HEK293 (cell line): ENCODE data around the gene OPCML.

Source experiments
- CTCF ChIA-PET: fragments of 350-600 bp; formaldehyde crosslinking; extraction: SDS; loops from one replicate; lab custom pipeline; 2021; ENCODE audit warnings: antibody characterized with exemption; lab: Yijun Ruan, JAX
- POLR2A ChIA-PET: fragments of 300-600 bp; formaldehyde crosslinking; extraction: SDS; loops from one replicate; lab custom pipeline; 2020; ENCODE audit warnings: antibody characterized with exemption, inconsistent platforms; lab: Yijun Ruan, JAX
- H3K27ac ChIP-seq: fragments of 200-500 bp; sonication (Bioruptor generic); 2 replicates; pipeline ENCODE4 v1.5.1; 2014; ENCODE audit warnings: low read depth, low read length, control low read depth, inconsistent platforms; ENCODE audit errors: extremely low read depth
- H3K36me3 ChIP-seq, 2 experiments: fragments of 200-500 bp in 1 of 2; sonication (Bioruptor generic) in 1 of 2; 1 replicate in 1 of 2; 2 replicates in 1 of 2; pipeline ENCODE4 v1.5.1; 2014 to 2017; ENCODE audit warnings: inconsistent platforms in 2 of 2, low read length in 2 of 2; ENCODE audit not compliant: control insufficient read depth in 2 of 2, insufficient read depth in 1 of 2
- H3K4me1 ChIP-seq: fragments of 200-500 bp; sonication (Bioruptor generic); 2 replicates; pipeline ENCODE4 v1.5.1; 2014; ENCODE audit warnings: mild to moderate bottlenecking, low read length, inconsistent platforms; ENCODE audit not compliant: control insufficient read depth, insufficient read depth
- H3K4me3 ChIP-seq: 2 replicates; pipeline ENCODE4 v1.5.1; 2011; ENCODE audit warnings: low read depth, mild to moderate bottlenecking, control low read depth, low read length, moderate library complexity
- H3K9me3 ChIP-seq: fragments of 200-500 bp; sonication (Bioruptor generic); 2 replicates; pipeline ENCODE4 v1.5.1; 2014; ENCODE audit warnings: low read depth, low read length, inconsistent platforms; ENCODE audit not compliant: control insufficient read depth, insufficient read depth
- EGR2 ChIP-seq: fragments of 450-650 bp; formaldehyde crosslinking; IDR thresholded peaks from 2 replicates; pipeline ENCODE4 v1.5.1; 2016; ENCODE audit warnings: low read depth, missing biosample characterization, missing genetic modification characterization
- GLIS1 ChIP-seq: fragments of 450-650 bp; formaldehyde crosslinking; IDR thresholded peaks from 2 replicates; pipeline ENCODE4 v1.5.1; 2016; ENCODE audit warnings: missing biosample characterization, missing genetic modification characterization
- MEIS1 ChIP-seq: sonication (generic); formaldehyde crosslinking; IDR thresholded peaks from 2 replicates; pipeline ENCODE4 v1.8.1; 2022; ENCODE audit warnings: missing genetic modification reagents, mild to moderate bottlenecking, borderline replicate concordance
- PRDM1 ChIP-seq: fragments of 450-650 bp; formaldehyde crosslinking; IDR thresholded peaks from 2 replicates; pipeline ENCODE4; 2016; ENCODE audit warnings: missing biosample characterization, missing genetic modification characterization
- PRDM4 ChIP-seq: fragments of 450-650 bp; formaldehyde crosslinking; IDR thresholded peaks from 2 replicates; pipeline ENCODE4 v1.5.1; 2017; ENCODE audit warnings: missing biosample characterization, missing genetic modification characterization
- ZBTB44 ChIP-seq: fragments of 450-650 bp; IDR thresholded peaks from 2 replicates; pipeline ENCODE4 v1.5.1; 2018; ENCODE audit warnings: missing biosample characterization, mild to moderate bottlenecking, missing genetic modification characterization
- ZFHX2 ChIP-seq: fragments of 450-650 bp; formaldehyde crosslinking; conservative IDR thresholded peaks from 2 replicates; pipeline ENCODE4 v1.5.1; 2016; ENCODE audit warnings: missing biosample characterization, missing genetic modification characterization
- ZNF157 ChIP-seq: fragments of 450-650 bp; formaldehyde crosslinking; IDR thresholded peaks from 2 replicates; pipeline ENCODE4 v1.5.1; 2016; ENCODE audit warnings: missing biosample characterization, missing genetic modification characterization
- ZNF223 ChIP-seq: fragments of 450-650 bp; formaldehyde crosslinking; IDR thresholded peaks from 2 replicates; pipeline ENCODE4 v1.5.1; 2016; ENCODE audit warnings: missing biosample characterization, missing genetic modification characterization
- ZNF23 ChIP-seq: fragments of 450-650 bp; formaldehyde crosslinking; IDR thresholded peaks from 2 replicates; pipeline ENCODE4 v1.5.1; 2016; ENCODE audit warnings: missing biosample characterization, missing genetic modification characterization, borderline replicate concordance
- ZNF24 ChIP-seq: fragments of 450-650 bp; formaldehyde crosslinking; IDR thresholded peaks from 2 replicates; pipeline ENCODE4 v1.5.1; 2016; ENCODE audit warnings: missing biosample characterization, missing genetic modification characterization
- ZNF248 ChIP-seq: fragments of 450-650 bp; formaldehyde crosslinking; IDR thresholded peaks from 2 replicates; pipeline ENCODE4 v1.5.1; 2017; ENCODE audit warnings: missing biosample characterization, missing genetic modification characterization
- ZNF394 ChIP-seq: fragments of 450-650 bp; formaldehyde crosslinking; IDR thresholded peaks from 2 replicates; pipeline ENCODE4 v1.5.1; 2016; ENCODE audit warnings: missing biosample characterization, missing genetic modification characterization, mild to moderate bottlenecking, moderate library complexity, borderline replicate concordance
- ZNF473 ChIP-seq: fragments of 450-650 bp; formaldehyde crosslinking; IDR thresholded peaks from 2 replicates; pipeline ENCODE4 v1.5.1; 2017; ENCODE audit warnings: missing biosample characterization, missing genetic modification characterization
- ZNF521 ChIP-seq: fragments of 450-650 bp; formaldehyde crosslinking; IDR thresholded peaks from 2 replicates; pipeline ENCODE4 v1.5.1; 2017; ENCODE audit warnings: missing biosample characterization, mild to moderate bottlenecking, missing genetic modification characterization
- ZNF558 ChIP-seq: fragments of 450-650 bp; formaldehyde crosslinking; IDR thresholded peaks from 2 replicates; pipeline ENCODE4 v1.5.1; 2016; ENCODE audit warnings: missing biosample characterization, missing genetic modification characterization
- ZNF623 ChIP-seq: fragments of 450-650 bp; formaldehyde crosslinking; IDR thresholded peaks from 2 replicates; pipeline ENCODE4 v1.5.1; 2016; ENCODE audit warnings: missing biosample characterization, missing genetic modification characterization
- ZNF677 ChIP-seq: fragments of 450-650 bp; IDR thresholded peaks from 2 replicates; pipeline ENCODE4 v1.5.0; 2018; ENCODE audit warnings: missing biosample characterization, mild to moderate bottlenecking, missing genetic modification characterization, moderate library complexity
- ZNF707 ChIP-seq: fragments of 450-650 bp; formaldehyde crosslinking; IDR thresholded peaks from 2 replicates; pipeline ENCODE4 v1.5.1; 2016; ENCODE audit warnings: missing biosample characterization, missing genetic modification characterization
- ZNF747 ChIP-seq: fragments of 450-650 bp; formaldehyde crosslinking; IDR thresholded peaks from 2 replicates; pipeline ENCODE4 v1.5.1; 2016; ENCODE audit warnings: missing biosample characterization, missing genetic modification characterization
- ZNF768 ChIP-seq: fragments of 450-650 bp; formaldehyde crosslinking; IDR thresholded peaks from 2 replicates; pipeline ENCODE4 v1.5.1; 2018; ENCODE audit warnings: missing biosample characterization, mild to moderate bottlenecking, missing genetic modification characterization
- ZNF791 ChIP-seq: fragments of 450-650 bp; formaldehyde crosslinking; IDR thresholded peaks from 2 replicates; pipeline ENCODE4 v1.5.1; 2016; ENCODE audit warnings: missing biosample characterization, missing genetic modification characterization
- ZNF830 ChIP-seq: fragments of 450-650 bp; IDR thresholded peaks from 2 replicates; pipeline ENCODE4 v1.5.0; 2018; ENCODE audit warnings: missing biosample characterization, missing genetic modification characterization, low read depth, mild to moderate bottlenecking, moderate library complexity

The OPCML gene

GRCh38 chr11:132933703-132934102 lies 598.6 kb downstream of the OPCML start:
- ChIA-PET CTCF (no interaction called here), POLR2A (no interaction called here)

GRCh38 chr11:132925825-132926469 lies 606.4 kb downstream of the OPCML start:
- ChIA-PET POLR2A (no interaction called here), CTCF (interaction anchor here (1.9 kb wide), 1 partner anchor 16 kb away, joined by 9 read pairs; no protein-coding TSS in a partner anchor)
- Histone ChIP-seq H3K27ac (no peak overlapping the region), H3K4me1 (no peaks in the 10 kb centered on the region), H3K4me3 (no peak overlapping the region), H3K9me3 (no peaks in the 10 kb centered on the region), H3K36me3 (no peaks in the 10 kb centered on the region)
- no peak for TF ChIP-seq ZNF223 (tag by site-specific recombination)
- TF ChIP-seq ZBTB44 (tag by site-specific recombination), result no peak
- TF ChIP-seq ZNF791 (tag by site-specific recombination), result no peak
- TF ChIP-seq ZNF747 (tag by site-specific recombination), result no peak
- no peak for TF ChIP-seq ZNF24 (tag by site-specific recombination)
- no peak for TF ChIP-seq ZNF830 (tag by site-specific recombination)
- TF ChIP-seq ZNF248 (tag by site-specific recombination), result no peak

More at GRCh38 chr11:132933703-132934102, 598.6 kb downstream of the OPCML start:
- H3K36me3 ChIP-seq, result no peaks in the 10 kb centered on the region
- no peak overlapping the region for H3K4me3 ChIP-seq
- H3K27ac ChIP-seq, result no peak overlapping the region
- no peaks in the 10 kb centered on the region for H3K4me1 ChIP-seq
- H3K9me3 ChIP-seq, result no peaks in the 10 kb centered on the region
- TF ChIP-seq PRDM1 (tag by site-specific recombination) (no peak), ZNF707 (no peak), ZNF473 (tag by site-specific recombination) (no peak), ZNF521 (tag by site-specific recombination) (no peak), ZNF157 (no peak), ZNF558 (tag by site-specific recombination) (no peak), ZNF394 (tag by site-specific recombination) (no peak), ZNF623 (tag by site-specific recombination) (no peak), EGR2 (no peak), GLIS1 (tag by site-specific recombination) (no peak), ZFHX2 (tag by site-specific recombination) (no peak), PRDM4 (tag by site-specific recombination) (no peak)

- CTCF ChIA-PET, result no interaction called here
- no peaks in the 10 kb centered on the region for H3K9me3 ChIP-seq
Observed at GRCh38 chr11:132921597-132921996, 610.7 kb downstream of the OPCML start.

More at GRCh38 chr11:132921597-132921996, 610.7 kb downstream of the OPCML start:
- no peaks in the 10 kb centered on the region for H3K36me3 ChIP-seq
- no peak for TF ChIP-seq MEIS1
- no peak for TF ChIP-seq ZNF768 (tag by site-specific recombination)
- TF ChIP-seq ZNF677 (tag by site-specific recombination), result no peak
- no peak for TF ChIP-seq ZNF23 (tag by site-specific recombination)
- H3K4me1 ChIP-seq, result no peaks in the 10 kb centered on the region
- no peak overlapping the region for H3K27ac ChIP-seq
- POLR2A ChIA-PET, result no interaction called here
- no peak overlapping the region for H3K4me3 ChIP-seq
